Pancreas (tissue), 10 donors: ENCODE data around the gene SHISAL1. TPM values are rescaled to one million over a fixed set of nuclear protein-coding genes. Genes with fewer than 3 reads are reported as not detected.

Source experiments
- ATAC-seq, 4 donors: fragments of 200-7000 bp; cut with Tn5 transposase; one replicate each; pipeline versions ENCODE4 v1.8.0 to v1.9.1; 2020; ENCODE audit warnings: mild to moderate bottlenecking in 4 of 4, moderate library complexity in 4 of 4
- DNase-seq, 6 donors: peaks; one replicate each; pipeline ENCODE4 v3.0.0-alpha.2; 2020
- FAIRE-seq: peaks from 2 replicates; lab custom pipeline; 2012; peaks lifted over from hg19 to GRCh38; lab: Jason Lieb, UNC
- H3K27ac ChIP-seq, 4 donors: fragments of 200-600 bp; sonication (generic); 1 replicate in 3 of 4; 2 replicates in 1 of 4; pipeline versions ENCODE4 v1.5.0 to v1.8.0; 2020
- H3K27me3 ChIP-seq, 4 donors: fragments of 200-600 bp; one replicate each; pipeline ENCODE4 v1.8.0; 2021
- H3K36me3 ChIP-seq, 3 donors: fragments of 200-600 bp; sonication (generic) in 1 of 3; one replicate each; pipeline versions ENCODE4 v1.5.0 to v1.8.0; 2020 to 2021
- H3K4me1 ChIP-seq, 3 donors: fragments of 200-600 bp; one replicate each; pipeline ENCODE4 v1.8.0; 2021
- H3K4me3 ChIP-seq, 4 donors: fragments of 200-600 bp; sonication (generic) in 2 of 4; one replicate each; pipeline versions ENCODE4 v1.5.0 to v1.8.0; 2020 to 2021
- H3K9me3 ChIP-seq, 4 donors: fragments of 200-600 bp; one replicate each; pipeline ENCODE4 v1.8.0; 2021
- CTCF ChIP-seq, 4 donors: fragments of 200-600 bp; sonication (generic) in 3 of 4; IDR thresholded peaks; one replicate each; pipeline versions ENCODE4 v1.5.0 to v1.8.0; 2021; ENCODE audit warnings: antibody characterized with exemption in 4 of 4
- WGBS, 2 donors: extraction: QIAGEN DNeasy Blood & Tissue Kit; methylation state at CpG; one replicate each; pipeline ENCODE4 v1.1.7; 2013; 5-methylcytosine and 5-hydroxymethylcytosine counted together
- intact Hi-C, 3 donors: fragments of 100-400 bp; cut with DNase I; formaldehyde crosslinking; loops; one replicate each; pipeline versions ENCODE4 v1.11.1 to v1.14.2; 2022
- polyA plus RNA-seq, 2 donors: library from polyadenylated mRNA; stranded (reverse); fragments of 200-250 nt; gene quantifications; one replicate each; pipeline ENCODE4 v1.2.3, GENCODE V29; 2013
- total RNA-seq, 6 donors: library from RNA; stranded (reverse); fragmentation: NEBNext Ultra II Directional in 4 of 6; extraction: Animal tissue kit (Norgen Biotek cat#: 25700) in 4 of 6; gene quantifications; one replicate each; pipeline versions ENCODE4 v1.2.1 to v1.2.4, GENCODE V29; 2021 to 2023
- donor health status: healthy with polysubstance abuse.
- donor health status: DM: no; HTN: no; CAD: no; lungs with moderate emphysema.
- donor health status: DM: no; HTN: no; CAD: no.
- donor health status: control.
- donor health status: control.
- donor health status: Bipolar disorder and iron deficiency.
- donor health status: DM: yes; HTN: yes; CAD: no.
- donor health status: DM: no; HTN: no; CAD: no.
- donor health status: DM: no; HTN: no; CAD: no.
- donor health status: DM: yes; HTN: yes; CAD: no.

Gene SHISAL1
- total and polyA plus RNA-seq, 8 donors, result 0.35 to 1.3 (median 0.54) TPM

- 87 to 91% methylated on average over 6 of the region's 6 CpGs for WGBS, 2 donors
- DNase-seq, result no peak
- no peaks in the 10 kb centered on the region for H3K36me3 ChIP-seq
- no peak for ATAC-seq
- intact Hi-C loops, result no loop called here
- TF ChIP-seq CTCF (IDR thresholded peaks at IDR 0.05), result no peak
- no peak for FAIRE-seq
- no peaks in the 10 kb centered on the region for H3K4me1 ChIP-seq
- H3K27ac ChIP-seq, result no peak overlapping the region
- H3K9me3 ChIP-seq, result no peaks in the 10 kb centered on the region
- no peak overlapping the region for H3K4me3 ChIP-seq
- no peaks in the 10 kb centered on the region for H3K27me3 ChIP-seq
Observed at GRCh38 chr22:44256085-44256484, 56.7 kb downstream of the SHISAL1 start.

- no peak for FAIRE-seq
- H3K9me3 ChIP-seq, result no peaks in the 10 kb centered on the region
- intact Hi-C loops, result no loop called here
Observed at GRCh38 chr22:44254811-44255210, 57.9 kb downstream of the SHISAL1 start.

GRCh38 chr22:44249376-44250147 is 63.2 kb downstream of the SHISAL1 start:
- H3K4me1 ChIP-seq, result no peaks in the 10 kb centered on the region
- TF ChIP-seq CTCF (IDR thresholded peaks at IDR 0.05), result no peak
- no peak overlapping the region for H3K27ac ChIP-seq
- no peak for ATAC-seq
- no peak for DNase-seq
- no peaks in the 10 kb centered on the region for H3K27me3 ChIP-seq
- no peak for FAIRE-seq
- intact Hi-C loops, result no loop called here
- no peak overlapping the region for H3K4me3 ChIP-seq
- no peaks in the 10 kb centered on the region for H3K9me3 ChIP-seq
- 92 to 95% methylated on average over 12 of the region's 12 CpGs for WGBS, 2 donors
- no peaks in the 10 kb centered on the region for H3K36me3 ChIP-seq

More at GRCh38 chr22:44254811-44255210, 57.9 kb downstream of the SHISAL1 start:
- WGBS, 2 donors, result 86 to 88% methylated on average over 2 of the region's 2 CpGs
- no peak for TF ChIP-seq CTCF (IDR thresholded peaks at IDR 0.05)
- H3K27me3 ChIP-seq, result no peaks in the 10 kb centered on the region
- no peaks in the 10 kb centered on the region for H3K36me3 ChIP-seq
- no peak for ATAC-seq
- H3K27ac ChIP-seq, result no peak overlapping the region
- no peak overlapping the region for H3K4me3 ChIP-seq
- no peaks in the 10 kb centered on the region for H3K4me1 ChIP-seq
- no peak for DNase-seq

GRCh38 chr22:44248926-44249325 is 63.8 kb downstream of the SHISAL1 start:
- no peak for FAIRE-seq
- H3K4me3 ChIP-seq, result no peak overlapping the region
- intact Hi-C loops, result no loop called here
- DNase-seq, result no peak
- no peak overlapping the region for H3K27ac ChIP-seq
- H3K9me3 ChIP-seq, result no peaks in the 10 kb centered on the region
- TF ChIP-seq CTCF (IDR thresholded peaks at IDR 0.05), result no peak
- no peaks in the 10 kb centered on the region for H3K27me3 ChIP-seq
- ATAC-seq, result no peak
- H3K36me3 ChIP-seq, result no peaks in the 10 kb centered on the region
- WGBS, 2 donors, result 94 to 95% methylated on average over 10 of the region's 10 CpGs
- no peaks in the 10 kb centered on the region for H3K4me1 ChIP-seq
